Chondrocyte (in vitro differentiated cells): ENCODE results near the gene TMEFF2. TPM values are rescaled to one million over a fixed set of nuclear protein-coding genes. Genes with fewer than 3 reads are reported as not detected.

Experiments
- DNase-seq: peaks from one replicate; pipeline ENCODE4 v3.0.0; 2021; ENCODE audit warnings: mixed read lengths, low spot score
- H3K27ac Mint-ChIP-seq: one replicate; pipeline ENCODE4 v1.8.0; 2021; ENCODE audit warnings: mild to moderate bottlenecking, moderate library complexity, mixed read lengths; ENCODE audit not compliant: unreplicated experiment
- H3K27me3 Mint-ChIP-seq: 2 replicates; pipeline ENCODE4 v1.8.0; 2021; ENCODE audit warnings: low read depth, mixed read lengths
- H3K36me3 Mint-ChIP-seq: 2 replicates; pipeline ENCODE4 v1.8.0; 2021; ENCODE audit warnings: low read depth, mixed read lengths
- H3K4me1 Mint-ChIP-seq: 2 replicates; pipeline ENCODE4 v1.8.0; 2021; ENCODE audit warnings: low read depth, mild to moderate bottlenecking, mixed read lengths
- H3K4me3 Mint-ChIP-seq: one replicate; pipeline ENCODE4 v1.8.0; 2021; ENCODE audit warnings: mild to moderate bottlenecking, moderate library complexity, mixed read lengths; ENCODE audit not compliant: unreplicated experiment
- H3K9me3 Mint-ChIP-seq: 2 replicates; pipeline ENCODE4 v1.8.0; 2021; ENCODE audit warnings: low read depth, mixed read lengths
- CTCF ChIP-seq: fragments of 200-600 bp; sonication (generic); IDR thresholded peaks from 2 replicates; pipeline ENCODE4 v1.5.0; 2021; ENCODE audit warnings: antibody characterized with exemption, mild to moderate bottlenecking, moderate library complexity
- total RNA-seq: library from RNA; stranded (reverse); gene quantifications from 3 replicates; pipeline ENCODE4 v1.2.1, GENCODE V29; 2021

Gene TMEFF2
- total RNA-seq, 1 donor from 2014 or later = 1.5 TPM

DNA sequence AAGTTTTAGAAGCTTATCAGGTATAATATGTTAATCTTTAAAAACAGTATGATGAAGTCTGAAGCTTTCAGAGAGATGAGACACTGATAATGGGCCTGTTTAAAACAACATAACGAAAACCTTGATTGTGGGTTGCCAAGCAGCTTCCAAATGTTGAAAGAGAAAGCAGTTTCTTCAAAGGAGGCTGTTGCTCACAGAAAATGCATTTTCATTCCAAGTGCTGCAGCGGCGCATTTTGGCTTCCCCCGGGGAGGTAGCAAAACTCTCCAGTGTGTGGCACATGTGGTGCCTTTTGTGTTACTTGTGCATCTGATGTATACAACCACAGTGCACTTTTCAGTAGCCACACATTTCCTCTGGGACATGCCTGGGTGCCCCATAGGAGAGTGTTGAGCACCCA lies 66.1 kb downstream of the TMEFF2 start:
- H3K4me1 Mint-ChIP-seq = peaks cover 31% of the 10 kb centered on the region
- no peaks in the 10 kb centered on the region for H3K36me3 Mint-ChIP-seq
- DNase-seq = no peak
- no peaks in the 10 kb centered on the region for H3K9me3 Mint-ChIP-seq
- no peak overlapping the region for H3K27ac Mint-ChIP-seq
- TF ChIP-seq CTCF = no peak
- no peaks in the 10 kb centered on the region for H3K27me3 Mint-ChIP-seq
- no peak overlapping the region for H3K4me3 Mint-ChIP-seq

- H3K27me3 Mint-ChIP-seq = no peaks in the 10 kb centered on the region
- H3K9me3 Mint-ChIP-seq = no peaks in the 10 kb centered on the region
- no peak overlapping the region for H3K27ac Mint-ChIP-seq
- H3K36me3 Mint-ChIP-seq = no peaks in the 10 kb centered on the region
- peaks cover 38% of the 10 kb centered on the region for H3K4me1 Mint-ChIP-seq
- TF ChIP-seq CTCF = no peak
- DNase-seq = no peak
- no peak overlapping the region for H3K4me3 Mint-ChIP-seq
Observed at GRCh38 chr2:192127434-192127833, 67.3 kb downstream of the TMEFF2 start.

DNA sequence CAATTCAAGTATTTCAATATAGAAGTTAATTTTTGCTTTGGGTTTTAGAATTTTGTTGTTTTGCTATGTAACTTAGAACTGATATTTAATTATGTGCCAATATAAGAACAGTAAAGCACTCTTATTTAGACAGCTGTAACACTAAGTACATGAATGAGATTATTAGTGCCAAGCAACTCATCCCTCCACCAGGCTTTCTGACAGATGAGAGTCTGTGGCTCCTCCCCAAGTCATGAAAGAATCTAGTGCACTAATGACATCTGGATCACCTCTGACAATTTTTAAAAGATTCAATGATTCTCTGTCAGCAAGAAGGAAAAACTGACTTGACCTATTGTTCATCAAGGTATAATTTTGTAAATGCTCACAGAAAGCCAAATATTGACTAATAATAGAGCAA lies 67.8 kb downstream of the TMEFF2 start:
- Mint-ChIP-seq H3K27me3 (no peaks in the 10 kb centered on the region), H3K9me3 (no peaks in the 10 kb centered on the region), H3K27ac (no peak overlapping the region), H3K4me1 (peaks cover 43% of the 10 kb centered on the region), H3K36me3 (no peaks in the 10 kb centered on the region), H3K4me3 (no peak overlapping the region)
- no peak for TF ChIP-seq CTCF
- DNase-seq = no peak

DNA sequence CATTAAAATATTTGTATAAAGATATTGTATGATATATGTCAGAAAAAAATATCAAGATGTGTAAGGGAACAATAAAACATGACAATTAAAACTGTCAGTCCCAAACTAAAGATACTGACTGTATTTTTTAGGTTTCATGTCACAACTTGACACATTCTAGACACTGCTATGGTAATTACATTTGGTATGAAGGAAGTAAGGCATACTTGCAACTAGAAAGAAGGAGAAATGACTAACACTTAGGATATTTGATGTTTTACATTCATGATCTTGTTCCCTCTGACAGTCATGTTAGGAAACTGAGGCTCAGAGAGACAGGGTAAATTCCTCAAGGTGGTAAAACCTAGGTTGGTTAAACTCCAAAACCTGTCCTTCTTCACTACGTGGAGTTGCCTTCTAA lies 68.3 kb downstream of the TMEFF2 start:
- no peaks in the 10 kb centered on the region for H3K27me3 Mint-ChIP-seq
- no peak overlapping the region for H3K4me3 Mint-ChIP-seq
- H3K27ac Mint-ChIP-seq = no peak overlapping the region
- H3K9me3 Mint-ChIP-seq = no peaks in the 10 kb centered on the region
- DNase-seq = no peak
- no peak for TF ChIP-seq CTCF
- no peaks in the 10 kb centered on the region for H3K36me3 Mint-ChIP-seq
- H3K4me1 Mint-ChIP-seq = peaks cover 47% of the 10 kb centered on the region

GRCh38 chr2:192124571-192124970 lies 70.2 kb downstream of the TMEFF2 start:
- H3K4me1 Mint-ChIP-seq = peaks cover 56% of the 10 kb centered on the region
- H3K27ac Mint-ChIP-seq = peak overlapping the region; percentile 43
- no peak overlapping the region for H3K4me3 Mint-ChIP-seq
- no peak for TF ChIP-seq CTCF
- no peaks in the 10 kb centered on the region for H3K9me3 Mint-ChIP-seq
- DNase-seq = no peak
- no peaks in the 10 kb centered on the region for H3K27me3 Mint-ChIP-seq
- H3K36me3 Mint-ChIP-seq = no peaks in the 10 kb centered on the region
